KOPT-K1 (cell line): Measurements from ENCODE around the gene ACAN.

Experiments used
- H3K27ac ChIP-seq: fragments of 200-600 bp; sonication (generic); 2 replicates; pipeline ENCODE4 v1.5.1; 2016; ENCODE audit warnings: antibody characterized with exemption, mild to moderate bottlenecking, low read depth, low read length; ENCODE audit not compliant: poor library complexity, severe bottlenecking
- H3K36me3 ChIP-seq: fragments of 200-600 bp; sonication (generic); 2 replicates; pipeline ENCODE4 v1.5.1; 2017; ENCODE audit warnings: antibody characterized with exemption, mild to moderate bottlenecking, low read length, moderate library complexity; ENCODE audit not compliant: insufficient read depth
- H3K9me3 ChIP-seq: fragments of 200-600 bp; sonication (generic); 2 replicates; pipeline ENCODE4 v1.5.1; 2017; ENCODE audit warnings: antibody characterized with exemption, low read length, mild to moderate bottlenecking; ENCODE audit not compliant: insufficient read depth, poor library complexity, severe bottlenecking

The ACAN gene

DNA sequence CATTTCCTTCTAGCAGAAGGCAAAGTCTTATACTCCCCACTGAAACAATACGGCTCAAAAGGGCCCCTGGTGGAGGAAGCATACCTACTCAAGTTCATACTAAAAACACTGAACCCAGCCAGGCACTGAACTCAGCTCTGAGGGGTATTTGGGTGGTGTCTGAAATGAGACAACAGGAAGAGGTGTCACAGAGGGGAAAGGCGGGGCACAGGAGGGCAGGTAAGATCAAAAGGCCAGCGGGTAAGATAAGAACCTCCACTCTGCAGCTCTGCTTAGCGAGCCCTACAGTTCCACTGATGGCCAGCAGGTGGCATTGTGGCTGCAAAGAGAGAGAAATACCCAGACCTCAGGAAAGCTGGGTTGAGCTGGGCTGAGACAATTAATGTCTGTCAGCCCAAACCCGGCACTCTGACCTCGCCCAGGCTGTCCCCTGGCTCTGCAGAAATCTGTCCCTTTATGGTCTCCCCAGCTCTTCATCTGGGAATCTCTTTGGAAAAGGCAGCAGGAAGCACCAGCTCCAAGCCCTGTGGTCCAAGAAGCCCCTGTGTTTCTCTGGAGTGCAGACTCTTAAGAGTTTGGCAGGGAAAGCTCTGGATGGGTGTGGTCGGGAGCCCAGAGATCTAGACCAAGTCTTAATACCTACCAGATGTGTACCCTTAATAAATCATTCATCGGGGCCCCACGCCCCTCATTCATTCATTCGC is 101.5 kb downstream of the ACAN start:
- no peaks in the 10 kb centered on the region for H3K9me3 ChIP-seq
- H3K27ac ChIP-seq: no peak overlapping the region
- peaks cover 62% of the 10 kb centered on the region; the same call in 1 of the 2 replicates for H3K36me3 ChIP-seq

DNA sequence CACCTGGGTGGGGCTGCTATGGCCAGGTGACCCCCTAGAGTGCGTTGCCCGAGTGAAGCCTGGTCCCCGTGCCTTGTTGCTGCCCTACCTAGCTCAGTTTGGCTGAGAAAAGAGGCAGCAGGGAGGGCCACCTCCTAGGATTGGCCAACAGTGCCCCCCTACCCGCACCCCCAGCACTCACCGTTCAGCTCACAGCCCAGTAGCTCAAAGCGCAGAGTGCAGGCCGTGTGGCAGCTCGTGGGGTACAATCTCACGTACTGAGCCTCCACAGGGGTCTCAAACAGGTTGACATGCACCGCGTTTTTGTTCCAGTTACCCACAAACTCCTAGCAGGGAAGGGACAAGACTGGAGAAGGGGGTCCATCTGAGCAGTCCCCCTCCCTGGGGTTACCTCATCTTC is 102.3 kb downstream of the ACAN start:
- no peak overlapping the region for H3K27ac ChIP-seq
- peaks cover 64% of the 10 kb centered on the region; the same call in 1 of the 2 replicates for H3K36me3 ChIP-seq
- no peaks in the 10 kb centered on the region for H3K9me3 ChIP-seq

DNA sequence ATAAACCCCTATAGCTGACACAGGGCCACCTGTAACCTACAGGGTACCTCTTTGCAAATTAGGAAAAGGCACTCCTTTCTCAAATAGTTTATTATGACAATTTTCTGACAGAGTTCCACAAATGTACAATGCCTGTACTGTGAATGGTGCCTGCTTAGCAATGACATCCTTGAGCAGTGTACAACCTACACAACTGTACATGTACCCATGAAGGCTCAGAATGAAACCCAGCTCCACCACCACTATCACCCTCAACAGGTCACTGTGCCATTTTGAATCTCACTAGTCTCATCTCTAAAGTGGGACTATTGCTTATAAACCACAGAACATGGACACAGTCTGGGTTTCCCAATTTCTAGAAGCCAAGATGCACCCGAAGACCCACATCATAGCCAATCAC is 102.9 kb downstream of the ACAN start:
- Histone ChIP-seq H3K36me3 (peaks cover 59% of the 10 kb centered on the region; the same call in 1 of the 2 replicates), H3K9me3 (no peaks in the 10 kb centered on the region), H3K27ac (no peak overlapping the region)

DNA sequence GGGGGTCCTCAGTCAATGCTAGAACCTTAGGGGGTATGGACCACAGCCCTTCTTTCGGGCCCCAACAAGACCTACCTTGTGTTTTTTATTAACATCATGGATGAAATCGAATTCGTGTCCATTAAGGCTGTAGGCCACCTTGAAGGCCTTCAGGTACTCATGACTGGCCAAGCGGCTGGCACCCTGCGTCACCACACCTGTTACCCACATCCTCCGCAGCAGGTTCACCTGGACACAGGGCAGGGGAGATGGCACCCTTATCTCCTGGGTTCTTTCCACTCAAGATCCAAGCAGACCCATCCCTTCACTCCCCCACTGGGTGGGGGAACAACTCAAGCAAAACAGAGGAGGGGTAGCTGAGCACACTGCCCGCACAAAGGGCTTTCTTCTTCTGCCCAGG is 103.3 kb downstream of the ACAN start:
- Histone ChIP-seq H3K36me3 (peaks cover 55% of the 10 kb centered on the region; the same call in 1 of the 2 replicates), H3K27ac (no peak overlapping the region), H3K9me3 (no peaks in the 10 kb centered on the region)

DNA sequence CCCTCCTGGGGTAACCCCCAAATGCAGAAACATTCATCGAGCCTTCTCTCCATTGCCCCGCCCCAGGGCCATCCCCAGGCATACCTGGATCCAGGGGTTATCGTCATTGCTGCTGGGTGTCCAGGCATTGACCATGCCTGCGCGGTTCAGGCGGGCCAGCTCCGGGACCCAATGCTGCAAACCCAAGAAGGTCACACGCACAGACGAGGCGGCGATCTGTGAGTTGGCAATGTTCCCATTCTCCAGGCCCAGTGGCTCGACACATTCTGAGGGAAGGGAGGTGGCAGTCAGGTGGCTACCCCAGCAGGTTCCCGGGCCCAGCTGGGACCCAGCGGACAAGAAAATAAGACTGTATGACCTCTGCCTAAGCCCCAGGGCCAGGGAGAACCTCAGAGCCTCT is 103.9 kb downstream of the ACAN start:
- Histone ChIP-seq H3K36me3 (peaks cover 49% of the 10 kb centered on the region; the same call in 1 of the 2 replicates), H3K9me3 (no peaks in the 10 kb centered on the region), H3K27ac (no peak overlapping the region)

DNA sequence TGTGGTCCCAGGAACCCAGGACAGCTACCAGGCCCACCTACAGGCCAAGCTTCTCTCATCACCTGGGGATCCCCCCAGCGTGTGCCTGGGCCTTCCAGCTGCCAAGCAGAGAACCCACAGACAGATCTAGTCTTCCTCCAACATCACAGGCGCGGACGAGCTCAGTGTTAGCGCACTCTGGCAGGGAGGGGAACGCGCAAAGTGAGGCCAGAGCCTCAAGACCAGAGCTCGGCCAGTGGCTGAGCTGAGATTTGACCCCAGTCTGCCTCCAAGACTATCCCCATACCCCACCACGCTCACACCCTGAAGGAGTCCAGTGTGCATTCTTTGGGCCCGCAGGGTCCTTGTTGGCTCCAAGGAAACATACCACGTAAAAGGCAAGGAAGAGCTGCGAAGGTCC is 104.9 kb downstream of the ACAN start:
- Histone ChIP-seq H3K9me3 (no peaks in the 10 kb centered on the region), H3K36me3 (peaks cover 40% of the 10 kb centered on the region; the same call in 1 of the 2 replicates), H3K27ac (no peak overlapping the region)

DNA sequence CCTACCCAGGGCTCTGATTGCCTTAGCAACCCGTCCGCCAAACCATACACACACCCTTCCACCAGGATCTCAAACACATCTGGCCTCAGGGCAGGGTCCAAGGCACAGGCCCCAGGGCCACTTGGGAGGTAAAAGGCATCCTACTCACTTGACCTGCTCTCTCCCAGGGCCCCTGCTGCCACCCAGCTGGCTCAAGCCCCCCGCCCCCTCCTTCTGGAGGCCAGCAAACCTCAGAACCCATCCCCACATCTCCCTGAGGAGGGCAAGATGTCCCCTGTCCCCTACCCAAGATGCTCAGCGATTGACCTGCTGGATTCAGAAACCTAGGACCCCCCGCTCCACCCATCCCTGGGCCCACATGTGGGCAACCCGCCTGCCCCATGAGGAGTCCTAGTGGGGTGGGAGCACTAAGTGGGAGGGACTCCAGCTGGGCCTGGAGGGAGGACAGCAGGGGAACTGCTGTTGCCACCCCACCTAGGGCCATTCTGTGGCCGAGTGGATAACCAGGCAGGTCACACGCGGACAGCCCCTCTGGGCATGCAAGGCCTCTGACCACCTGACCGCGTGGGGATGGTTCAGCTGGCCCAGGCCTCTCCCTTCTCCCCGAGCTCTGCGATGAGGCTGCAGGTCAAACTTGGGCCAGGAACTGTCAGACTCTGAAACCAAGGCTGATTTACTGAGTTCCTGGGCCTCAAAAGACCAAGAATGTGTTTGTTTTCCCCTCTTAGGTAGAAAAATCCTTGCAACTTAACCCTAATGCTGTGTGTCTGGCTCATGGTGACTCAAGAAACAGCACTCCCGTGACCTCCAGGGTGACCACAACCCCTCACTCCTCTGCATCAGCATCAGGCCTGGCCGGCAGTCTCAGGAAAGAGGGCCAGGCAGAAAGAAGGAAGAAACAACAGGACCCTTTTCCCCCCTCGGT is 105.7 kb downstream of the ACAN start:
- H3K27ac ChIP-seq: no peak overlapping the region
- no peaks in the 10 kb centered on the region for H3K9me3 ChIP-seq

DNA sequence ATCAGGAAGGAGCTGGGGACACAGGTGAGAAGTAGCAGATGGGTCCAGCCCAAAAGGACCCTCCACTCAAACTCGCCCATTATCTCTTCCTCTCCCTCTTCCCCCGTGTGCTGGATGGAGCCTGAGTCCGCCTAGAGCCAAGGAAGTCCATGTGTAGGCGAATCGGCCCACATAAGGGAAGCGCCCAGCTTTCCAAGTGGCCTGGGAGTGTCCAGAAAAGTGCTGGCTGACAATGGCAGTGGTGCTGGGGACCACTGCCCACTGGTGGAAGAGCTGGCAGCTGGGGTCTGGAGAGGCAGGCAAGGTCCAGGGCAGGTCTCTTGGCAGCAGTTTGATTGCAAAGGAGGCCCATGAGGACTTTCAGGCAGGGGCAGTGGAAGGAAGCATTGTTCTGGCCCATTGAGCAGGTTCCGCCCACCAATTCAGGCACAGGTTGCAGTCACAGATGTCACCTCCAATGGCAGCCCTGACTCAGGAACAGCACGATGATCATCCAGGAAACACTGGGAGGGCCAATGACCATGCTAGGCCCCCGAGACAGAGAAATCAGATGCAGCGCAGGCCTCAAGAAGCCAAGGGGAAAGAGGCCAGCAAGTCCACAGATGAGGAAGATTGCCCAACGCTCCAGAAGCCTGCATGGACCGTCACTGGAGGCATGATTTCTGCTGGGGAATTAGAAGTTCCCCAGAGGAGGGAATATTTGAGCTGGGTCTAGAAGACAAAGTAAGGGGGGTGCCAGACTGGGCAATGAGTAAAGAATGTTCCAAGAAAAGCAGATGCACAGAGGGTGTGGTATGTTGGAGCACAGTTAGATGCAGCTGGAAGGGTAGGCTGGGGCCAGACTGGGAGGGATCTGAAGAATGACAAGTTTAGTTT is 107.0 kb downstream of the ACAN start:
- no peak overlapping the region for H3K27ac ChIP-seq
- no peaks in the 10 kb centered on the region for H3K9me3 ChIP-seq
- H3K36me3 ChIP-seq: peaks cover 33% of the 10 kb centered on the region; the same call in 1 of the 2 replicates

More for the DNA sequence above, 105.7 kb downstream of the ACAN start:
- H3K36me3 ChIP-seq: peaks cover 37% of the 10 kb centered on the region; the same call in 1 of the 2 replicates

DNA sequence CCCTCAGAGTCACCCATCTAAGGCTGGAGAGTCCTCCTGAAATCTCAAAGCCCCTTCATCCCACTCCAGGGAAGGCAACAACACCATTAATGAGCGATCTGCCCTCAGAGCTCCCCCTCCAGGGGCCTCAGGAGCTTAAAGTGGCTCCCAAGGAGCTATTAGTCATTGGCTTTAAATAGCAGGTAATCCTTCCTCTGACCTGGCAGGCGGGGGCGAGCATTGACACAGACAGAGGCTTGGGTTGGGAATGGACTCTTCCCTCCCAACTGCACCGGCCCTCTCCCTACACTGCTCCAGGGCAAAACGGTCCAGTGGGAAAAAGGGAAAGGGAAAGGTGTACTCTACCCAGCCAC is 108.5 kb downstream of the ACAN start:
- Histone ChIP-seq H3K36me3 (peaks cover 21% of the 10 kb centered on the region; the same call in 1 of the 2 replicates), H3K27ac (no peak overlapping the region), H3K9me3 (no peaks in the 10 kb centered on the region)

DNA sequence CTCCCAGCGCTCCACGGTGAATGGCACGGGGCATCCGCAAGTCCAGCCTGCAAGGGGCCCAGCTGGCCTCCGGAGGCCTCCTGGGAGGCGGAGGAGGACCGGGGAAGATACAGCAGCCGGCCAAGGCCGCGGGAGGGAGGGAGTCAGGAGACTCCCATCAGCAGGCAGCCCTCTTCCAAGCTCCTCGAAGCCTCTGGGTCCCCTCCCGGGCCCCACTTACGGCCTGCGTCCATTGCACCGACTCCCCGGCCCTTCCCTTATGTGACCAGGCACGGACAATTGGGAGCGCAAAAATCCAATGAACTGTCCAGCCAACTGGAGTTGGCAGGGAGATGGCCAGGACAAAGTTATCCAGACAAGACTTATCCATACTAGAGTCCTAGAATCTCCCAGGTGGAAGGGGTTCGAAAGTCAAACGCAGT is 109.3 kb downstream of the ACAN start:
- H3K36me3 ChIP-seq: peaks cover 16% of the 10 kb centered on the region; the same call in 1 of the 2 replicates
- H3K27ac ChIP-seq: peak overlapping the region; percentile 60
- H3K9me3 ChIP-seq: no peaks in the 10 kb centered on the region

DNA sequence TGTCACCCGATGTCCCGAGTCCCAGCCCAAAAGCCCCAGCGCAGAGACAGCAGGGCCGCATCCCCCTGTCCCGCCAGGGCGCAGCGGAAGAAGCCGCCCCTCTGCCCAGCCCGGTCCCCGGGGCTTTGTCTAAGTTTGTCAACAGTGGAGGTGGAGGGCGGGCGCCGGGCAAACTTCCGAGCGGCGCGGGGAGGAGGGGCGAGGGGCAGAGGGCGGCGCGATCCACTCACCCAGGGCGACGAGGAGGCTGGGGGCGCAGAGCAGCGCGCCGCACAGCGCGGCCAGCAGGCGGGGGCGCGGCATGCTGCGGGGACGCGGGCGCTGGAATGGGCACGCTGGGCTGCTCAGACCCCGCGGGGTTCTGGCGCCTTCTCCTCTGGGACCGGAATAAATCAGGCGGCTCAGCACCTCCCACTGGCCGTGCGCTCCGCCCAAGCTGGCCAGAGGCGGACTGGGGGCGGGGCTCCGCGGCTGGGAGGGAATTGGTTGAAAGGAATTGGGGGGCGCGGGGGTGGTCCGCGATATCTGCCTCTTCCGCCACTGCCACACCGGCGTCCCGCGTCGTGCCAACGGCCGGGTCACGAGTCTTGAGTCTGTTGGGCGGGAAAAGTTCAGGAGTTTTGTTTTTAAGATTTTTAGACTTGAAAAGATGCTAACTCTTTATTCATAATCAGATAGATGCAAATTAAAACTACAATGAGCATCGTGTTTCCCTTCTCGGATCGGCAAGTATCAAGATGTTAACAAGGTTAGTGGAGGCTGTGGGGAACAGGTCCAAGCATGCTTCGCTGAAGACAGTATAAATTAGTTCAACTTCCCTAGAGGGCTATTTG is 110.0 kb downstream of the ACAN start, which contains the start of gene MFGE8:
TSS of gene MFGE8 (minus strand) at position 363 of the 833 bp plus-strand sequence. CDS start at position 303, 60 bp downstream.
- H3K27ac ChIP-seq: peak within 1 kb of the TSS; percentile 60
- peaks cover 16% of the 10 kb centered on the region; the same call in 1 of the 2 replicates for H3K36me3 ChIP-seq
- H3K9me3 ChIP-seq: no peaks in the 10 kb centered on the region

DNA sequence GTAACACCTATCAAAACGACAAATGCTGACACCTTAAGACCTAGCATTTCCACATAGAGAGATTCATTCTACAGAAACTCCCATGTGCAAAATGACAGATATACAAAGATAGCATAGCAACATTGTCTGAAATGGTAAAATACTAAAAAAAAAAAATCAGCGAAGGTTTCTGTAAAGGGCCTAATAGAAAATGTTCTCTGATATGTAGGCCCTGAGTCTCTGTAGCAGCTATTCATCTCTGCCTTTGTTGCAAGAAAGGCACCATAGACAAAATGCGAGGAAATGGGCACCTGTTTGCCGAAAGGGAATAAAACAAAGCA is 110.6 kb downstream of the ACAN start:
- Histone ChIP-seq H3K9me3 (no peaks in the 10 kb centered on the region), H3K36me3 (peaks cover 16% of the 10 kb centered on the region; the same call in 1 of the 2 replicates), H3K27ac (peak overlapping the region; percentile 60)

DNA sequence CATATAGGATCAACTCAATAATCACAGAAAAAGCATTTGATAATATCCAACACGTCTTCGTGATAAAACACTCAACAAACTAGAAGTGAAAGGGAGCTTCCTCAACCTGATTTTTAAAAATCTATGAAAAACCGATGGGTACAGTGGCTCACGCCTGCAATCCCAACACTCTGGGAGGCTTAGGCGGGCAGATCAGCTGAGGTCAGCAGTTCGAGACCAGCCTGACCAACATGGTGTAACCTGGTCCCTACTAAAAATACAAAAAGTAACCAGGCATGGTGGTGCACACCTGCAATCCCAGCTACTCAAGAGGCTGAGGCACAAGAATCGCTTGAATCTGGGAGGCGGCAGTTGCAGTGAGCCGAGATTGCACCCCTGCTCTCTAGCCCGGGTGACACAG is 112.1 kb downstream of the ACAN start:
- Histone ChIP-seq H3K36me3 (peaks cover 1% of the 10 kb centered on the region; the same call in 1 of the 2 replicates), H3K27ac (no peak overlapping the region), H3K9me3 (no peaks in the 10 kb centered on the region)

DNA sequence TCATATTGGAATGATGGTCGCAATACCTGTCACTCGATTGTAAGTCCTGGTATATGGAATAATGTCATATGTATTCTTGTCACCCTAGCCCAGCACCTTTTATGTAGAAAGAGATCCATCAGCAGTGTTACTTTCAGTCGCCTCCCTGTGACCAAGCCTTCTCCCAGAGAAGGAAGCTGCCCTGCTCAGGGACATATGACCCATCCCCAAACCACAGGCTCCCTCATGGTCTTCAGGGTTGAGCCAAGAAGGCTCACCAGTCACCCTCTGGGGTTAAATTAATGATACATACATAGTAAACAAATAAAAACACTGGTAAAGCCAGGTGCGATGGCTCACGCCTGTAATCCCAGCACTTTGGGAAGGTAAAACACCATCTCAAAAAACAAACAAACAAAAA is 114.5 kb downstream of the ACAN start:
- no peak overlapping the region for H3K27ac ChIP-seq
- no peaks in the 10 kb centered on the region for H3K36me3 ChIP-seq
- no peaks in the 10 kb centered on the region for H3K9me3 ChIP-seq
